Neural progenitor cell (in vitro differentiated cells): ENCODE results near the gene CDH23. TPM values are rescaled to one million over a fixed set of nuclear protein-coding genes. Genes with fewer than 3 reads are reported as not detected.

Experiments used
- DNase-seq: peaks from one replicate; pipeline ENCODE4 v3.0.0-alpha.2; 2016; ENCODE audit warnings: low spot score
- H2AFZ ChIP-seq: fragments of 200-600 bp; sonication (generic); replicated peaks from 2 replicates; pipeline ENCODE4 v1.6.1; 2016; ENCODE audit warnings: antibody characterized with exemption
- H3F3A ChIP-seq: fragments of 200-600 bp; sonication (generic); 2 replicates; pipeline ENCODE4 v1.6.1; 2016; ENCODE audit warnings: antibody characterized with exemption, low read depth
- H3K27ac ChIP-seq: fragments of 200-600 bp; sonication (generic); 2 replicates; pipeline ENCODE4 v1.5.1; 2016; ENCODE audit warnings: mild to moderate bottlenecking
- H3K27me3 ChIP-seq: fragments of 200-600 bp; sonication (generic); 2 replicates; pipeline ENCODE4 v1.6.1; 2016; ENCODE audit warnings: mild to moderate bottlenecking, moderate library complexity
- H3K36me3 ChIP-seq: fragments of 200-600 bp; sonication (generic); 2 replicates; pipeline ENCODE4 v1.5.1; 2016
- H3K4me1 ChIP-seq: fragments of 200-600 bp; sonication (generic); 2 replicates; pipeline ENCODE4 v1.6.1; 2016; ENCODE audit warnings: mixed run types
- H3K4me2 ChIP-seq: fragments of 200-600 bp; sonication (generic); 2 replicates; pipeline ENCODE4 v1.6.1; 2016
- H3K4me3 ChIP-seq: fragments of 200-600 bp; sonication (generic); 2 replicates; pipeline ENCODE4 v1.5.1; 2016
- H3K79me2 ChIP-seq: fragments of 200-600 bp; sonication (generic); 2 replicates; pipeline ENCODE4 v1.6.1; 2016; ENCODE audit warnings: low read depth
- H3K9ac ChIP-seq: fragments of 200-600 bp; sonication (generic); 2 replicates; pipeline ENCODE4 v1.6.1; 2016
- H3K9me3 ChIP-seq: fragments of 200-600 bp; sonication (generic); 2 replicates; pipeline ENCODE4 v1.5.1; 2016; ENCODE audit warnings: low read depth
- H4K20me1 ChIP-seq: fragments of 200-600 bp; sonication (generic); 2 replicates; pipeline ENCODE4 v1.6.1; 2016; ENCODE audit warnings: low read depth
- H3K27ac Mint-ChIP-seq: 3 replicates; pipeline ENCODE4 v1.8.0; 2021; ENCODE audit warnings: mixed read lengths
- H3K27me3 Mint-ChIP-seq: 2 replicates; pipeline ENCODE4 v1.8.0; 2022; ENCODE audit warnings: low read depth, mild to moderate bottlenecking, inconsistent platforms, moderate library complexity, mixed read lengths; ENCODE audit not compliant: insufficient read depth
- H3K36me3 Mint-ChIP-seq: 3 replicates; pipeline ENCODE4 v1.8.0; 2021; ENCODE audit warnings: mixed read lengths
- H3K4me1 Mint-ChIP-seq: 3 replicates; pipeline ENCODE4 v1.8.0; 2021; ENCODE audit warnings: mixed read lengths
- H3K4me3 Mint-ChIP-seq: 3 replicates; pipeline ENCODE4 v1.8.0; 2021; ENCODE audit warnings: mild to moderate bottlenecking, moderate library complexity, mixed read lengths
- H3K9me3 Mint-ChIP-seq: 3 replicates; pipeline ENCODE4 v1.8.0; 2020; ENCODE audit warnings: mixed read lengths
- CTCF ChIP-seq: fragments of 200-600 bp; sonication (generic); IDR thresholded peaks from 2 replicates; pipeline ENCODE4 v1.5.1; 2017; ENCODE audit warnings: antibody characterized with exemption, mild to moderate bottlenecking
- EZH2 ChIP-seq: fragments of 200-600 bp; sonication (generic); IDR thresholded peaks from 2 replicates; pipeline ENCODE4 v1.6.1; 2017; ENCODE audit warnings: antibody characterized with exemption, mild to moderate bottlenecking, moderate library complexity
- EZH2phosphoT487 ChIP-seq: fragments of 200-600 bp; sonication (generic); IDR thresholded peaks from 2 replicates; pipeline ENCODE4 v1.6.1; 2017; ENCODE audit warnings: antibody characterized with exemption
- total RNA-seq: library from RNA; depleted of rRNA; stranded (reverse); fragments of >200 nt; gene quantifications from 2 replicates; pipeline ENCODE4 v1.2.3, GENCODE V29; 2015; ENCODE audit warnings: low replicate concordance

Gene CDH23
- total RNA-seq, 1 donor from 2014 or later: 5.9 TPM

DNA sequence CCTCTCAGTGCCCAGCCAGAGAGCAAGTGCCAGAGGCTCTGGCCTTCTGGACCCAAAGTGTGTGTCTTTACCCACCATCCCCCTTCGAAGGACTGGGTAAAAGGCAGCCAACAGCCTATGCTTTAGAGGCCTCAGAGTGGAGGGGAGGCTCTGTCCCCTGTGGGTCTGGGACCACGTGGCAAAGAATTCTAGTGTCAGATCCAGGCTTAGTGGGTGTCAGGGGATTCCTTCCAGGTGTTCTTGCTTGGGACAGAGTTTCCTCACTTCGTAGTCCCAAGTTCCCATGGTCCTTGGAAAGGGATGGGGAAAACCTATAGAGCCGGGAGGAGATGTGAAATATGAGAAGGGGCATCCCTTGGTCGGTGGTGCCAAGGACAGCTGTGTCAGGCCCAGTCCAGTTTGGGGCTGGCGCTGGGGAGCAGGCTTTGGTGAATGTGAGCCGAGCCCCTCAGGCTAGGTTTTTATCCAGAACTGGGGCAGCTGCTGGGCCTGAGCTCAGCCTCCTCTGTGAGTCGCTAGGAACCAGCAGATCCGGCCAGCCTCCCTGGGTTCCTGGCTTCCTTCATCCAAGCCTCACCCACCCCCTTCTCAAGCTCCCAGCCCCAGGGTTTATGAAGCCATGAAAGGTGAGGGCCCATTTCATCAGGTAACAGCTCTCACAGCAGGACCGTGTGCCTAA lies 251.7 kb downstream of the CDH23 start:
- peaks cover 6% of the 10 kb centered on the region for H3F3A ChIP-seq
- H3K27me3 ChIP-seq: no peaks in the 10 kb centered on the region
- peak overlapping the region; percentile 70 for H3K27ac Mint-ChIP-seq
- no peak overlapping the region for H3K9ac ChIP-seq
- no peak overlapping the region for H3K4me3 Mint-ChIP-seq
- no peaks in the 10 kb centered on the region for H3K79me2 ChIP-seq
- H3K27me3 Mint-ChIP-seq: no peaks in the 10 kb centered on the region
- H3K4me3 ChIP-seq: no peak overlapping the region
- H3K9me3 Mint-ChIP-seq: no peaks in the 10 kb centered on the region
- H3K36me3 ChIP-seq: no peaks in the 10 kb centered on the region
- no peaks in the 10 kb centered on the region for H3K9me3 ChIP-seq
- no peaks in the 10 kb centered on the region for H3K36me3 Mint-ChIP-seq
- H3K4me1 Mint-ChIP-seq: peaks cover 13% of the 10 kb centered on the region
- H3K4me2 ChIP-seq: no peak overlapping the region
- H3K27ac ChIP-seq: no peak overlapping the region
- DNase-seq: no peak
- H2AFZ ChIP-seq: no peak overlapping the region
- TF ChIP-seq EZH2phosphoT487 (no peak), EZH2 (no peak)
- no peaks in the 10 kb centered on the region for H4K20me1 ChIP-seq
- peaks cover 22% of the 10 kb centered on the region for H3K4me1 ChIP-seq

DNA sequence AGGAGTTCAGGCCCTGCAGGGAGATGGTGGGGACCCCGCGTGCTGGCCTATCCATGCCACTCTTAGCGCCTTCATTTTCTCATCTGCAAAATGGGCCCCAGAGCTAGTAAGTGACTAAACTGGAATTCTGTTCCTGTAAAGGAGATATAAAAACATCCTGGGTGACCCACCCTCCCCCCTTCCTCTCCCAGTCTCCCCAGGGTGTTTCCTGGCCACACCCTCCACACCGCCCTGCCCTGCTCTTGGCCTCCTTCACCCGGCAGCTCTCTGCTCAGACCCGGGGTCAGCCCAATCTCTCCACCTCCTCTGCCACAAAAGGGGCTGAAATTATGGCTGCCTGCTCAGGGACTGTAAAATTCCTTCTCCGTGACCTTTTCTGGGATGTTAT lies 252.2 kb downstream of the CDH23 start:
- Mint-ChIP-seq H3K4me1 (peaks cover 10% of the 10 kb centered on the region), H3K27ac (no peak overlapping the region), H3K27me3 (no peaks in the 10 kb centered on the region), H3K9me3 (no peaks in the 10 kb centered on the region), H3K4me3 (no peak overlapping the region), H3K36me3 (no peaks in the 10 kb centered on the region)
- no peak overlapping the region for H3K4me3 ChIP-seq
- H3K36me3 ChIP-seq: no peaks in the 10 kb centered on the region
- H2AFZ ChIP-seq: no peak overlapping the region
- no peak overlapping the region for H3K27ac ChIP-seq
- no peaks in the 10 kb centered on the region for H3K27me3 ChIP-seq
- no peak overlapping the region for H3K9ac ChIP-seq
- H3F3A ChIP-seq: peaks cover 6% of the 10 kb centered on the region
- no peaks in the 10 kb centered on the region for H3K9me3 ChIP-seq
- no peaks in the 10 kb centered on the region for H4K20me1 ChIP-seq
- H3K79me2 ChIP-seq: no peaks in the 10 kb centered on the region
- no peak for DNase-seq
- no peak overlapping the region for H3K4me2 ChIP-seq
- peaks cover 16% of the 10 kb centered on the region for H3K4me1 ChIP-seq
- no peak for TF ChIP-seq EZH2
- TF ChIP-seq CTCF: no peak
- no peak for TF ChIP-seq EZH2phosphoT487

DNA sequence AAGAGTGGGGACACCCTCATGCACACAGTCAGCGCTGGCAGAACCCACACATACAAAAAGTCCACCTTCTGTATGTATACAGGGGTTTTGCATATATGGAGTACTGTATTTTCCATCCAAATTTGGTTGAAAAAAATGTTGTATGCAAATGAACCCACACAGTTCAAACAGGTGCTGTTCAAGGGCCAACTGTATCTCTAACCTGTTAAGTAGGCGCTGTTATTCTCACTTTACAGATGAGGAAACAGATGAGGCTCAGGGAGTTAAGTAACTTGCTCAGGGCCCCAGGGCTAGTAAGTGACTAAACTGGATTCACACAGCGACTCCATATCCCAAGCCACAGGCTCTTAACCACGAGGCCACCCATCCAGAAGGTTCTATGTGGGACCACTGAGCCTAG lies 252.9 kb downstream of the CDH23 start:
- Histone ChIP-seq H3K27ac (no peak overlapping the region), H3K4me1 (peaks cover 14% of the 10 kb centered on the region), H3K4me2 (no peak overlapping the region), H3K27me3 (no peaks in the 10 kb centered on the region), H2AFZ (no peak overlapping the region), H3K9me3 (no peaks in the 10 kb centered on the region), H3K36me3 (no peaks in the 10 kb centered on the region), H3K79me2 (no peaks in the 10 kb centered on the region), H3K4me3 (no peak overlapping the region), H3K9ac (no peak overlapping the region), H3F3A (peaks cover 6% of the 10 kb centered on the region), H4K20me1 (no peaks in the 10 kb centered on the region)
- Mint-ChIP-seq H3K4me1 (peaks cover 10% of the 10 kb centered on the region), H3K27ac (no peak overlapping the region), H3K4me3 (no peak overlapping the region), H3K9me3 (no peaks in the 10 kb centered on the region), H3K27me3 (peaks cover under 1% of the 10 kb centered on the region), H3K36me3 (no peaks in the 10 kb centered on the region)
- DNase-seq: no peak
- no peak for TF ChIP-seq CTCF
- no peak for TF ChIP-seq EZH2phosphoT487
- TF ChIP-seq EZH2: no peak

DNA sequence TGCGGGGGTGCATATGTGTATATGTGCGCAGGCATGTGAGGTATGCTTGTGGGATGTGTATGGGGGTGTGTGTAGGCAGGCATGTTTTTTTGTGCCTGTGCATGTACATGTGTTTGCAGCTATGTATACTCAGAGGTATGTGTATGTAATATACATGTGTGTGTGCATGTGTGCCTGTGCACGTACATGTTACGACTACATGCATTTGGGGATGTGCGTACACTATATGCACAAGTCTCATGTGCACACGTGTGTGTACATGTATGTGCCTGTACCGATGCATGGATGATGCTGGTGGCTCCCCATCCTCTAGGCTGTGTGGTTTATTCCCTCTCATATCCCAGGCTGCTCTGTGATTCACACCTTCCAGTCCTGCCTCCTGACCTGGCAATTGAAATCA lies 253.7 kb downstream of the CDH23 start:
- Mint-ChIP-seq H3K4me1 (peaks cover 18% of the 10 kb centered on the region), H3K27me3 (peaks cover 5% of the 10 kb centered on the region), H3K9me3 (no peaks in the 10 kb centered on the region), H3K36me3 (no peaks in the 10 kb centered on the region), H3K27ac (peak overlapping the region; percentile 30), H3K4me3 (no peak overlapping the region)
- peaks cover 6% of the 10 kb centered on the region for H3F3A ChIP-seq
- TF ChIP-seq CTCF: no peak
- TF ChIP-seq EZH2: no peak
- no peak for TF ChIP-seq EZH2phosphoT487
- H3K9me3 ChIP-seq: no peaks in the 10 kb centered on the region
- no peaks in the 10 kb centered on the region for H3K36me3 ChIP-seq
- H3K4me1 ChIP-seq: peaks cover 21% of the 10 kb centered on the region
- no peak overlapping the region for H3K27ac ChIP-seq
- no peak for DNase-seq
- H2AFZ ChIP-seq: no peak overlapping the region
- H3K27me3 ChIP-seq: no peaks in the 10 kb centered on the region
- no peak overlapping the region for H3K9ac ChIP-seq
- H3K79me2 ChIP-seq: no peaks in the 10 kb centered on the region
- no peak overlapping the region for H3K4me3 ChIP-seq
- H3K4me2 ChIP-seq: no peak overlapping the region
- H4K20me1 ChIP-seq: no peaks in the 10 kb centered on the region
